ENCODE data around the gene LST1.
"Not testable (repeated sequence)": the region's sequence is repeated elsewhere in the genome, so short reads cannot be mapped to it uniquely, and the experiment has no call there.

Gene LST1

GRCh38 chr6:31586008-31586407 lies at the start of gene LST1:
LST1 (plus strand) TSS chr6:31586277; CDS start chr6:31587300, 1,023 bp downstream.
- DNase-seq, result no peak

- no peak for DNase-seq
These were observed 47.2 kb upstream of the LST1 start for GRCh38 chr6:31538805-31539400.

- DNase-seq, result no peak
These were observed 45.4 kb upstream of the LST1 start for GRCh38 chr6:31540640-31541039.

- DNase-seq, result peak; percentile 5
These were observed 44.9 kb upstream of the LST1 start for GRCh38 chr6:31541059-31541657.

GRCh38 chr6:31541658-31542521 lies 44.2 kb upstream of the LST1 start, which contains the start of gene DDX39B:
DDX39B (minus strand) TSS chr6:31542003; CDS start chr6:31540532, 1,471 bp downstream.
- DNase-seq, result peak; percentile 94

GRCh38 chr6:31543639-31544038 lies 42.4 kb upstream of the LST1 start:
- DNase-seq, result no peak

GRCh38 chr6:31544676-31545075 lies 41.4 kb upstream of the LST1 start:
- no peak for DNase-seq

- DNase-seq, result no peak
These were observed 40.8 kb upstream of the LST1 start for GRCh38 chr6:31545291-31545690.

- peak; percentile 83 for DNase-seq
These were observed 39.6 kb upstream of the LST1 start, which contains the start of gene ATP6V1G2 for GRCh38 chr6:31546339-31546957. ATP6V1G2 (minus strand) TSS chr6:31546608; CDS start chr6:31546559, 49 bp downstream.

GRCh38 chr6:31546958-31547726 lies 38.9 kb upstream of the LST1 start, which contains the start of gene NFKBIL1:
NFKBIL1 (plus strand) TSS chr6:31547608; CDS start chr6:31547695, 87 bp downstream.
- DNase-seq, result peak; percentile 86

- DNase-seq, result no peak
These were observed 38.1 kb upstream of the LST1 start for GRCh38 chr6:31547727-31548543.

GRCh38 chr6:31548544-31548873 lies 37.6 kb upstream of the LST1 start:
- DNase-seq, result no peak

- DNase-seq, result not testable (repeated sequence)
These were observed 34.7 kb upstream of the LST1 start for GRCh38 chr6:31551371-31551770.

- no peak for DNase-seq
These were observed 29.8 kb upstream of the LST1 start for GRCh38 chr6:31556307-31556706.

GRCh38 chr6:31557443-31558317 lies 28.4 kb upstream of the LST1 start:
- no peak for DNase-seq

- DNase-seq, result no peak
These were observed 27.8 kb upstream of the LST1 start for GRCh38 chr6:31558318-31558625.

- DNase-seq, result no peak
These were observed 27.2 kb upstream of the LST1 start for GRCh38 chr6:31558631-31559500.

GRCh38 chr6:31559606-31559957 lies 26.5 kb upstream of the LST1 start:
- no peak for DNase-seq

- no peak for DNase-seq
These were observed 25.9 kb upstream of the LST1 start for GRCh38 chr6:31559958-31560696.
